Stomach (tissue), 9 donors: ENCODE data around the gene SYCN. TPM values are rescaled to one million over a fixed set of nuclear protein-coding genes. Genes with fewer than 3 reads are reported as not detected.
A peak's percentile ranks its signal among the peaks of the same experiment; 100 is the strongest.

Experiments used
- DNase-seq, 2 donors: peaks; one replicate each; pipeline versions ENCODE4 v3.0.0 to v3.0.0-alpha.2; 2013 to 2019
- H3K27ac ChIP-seq, 5 donors: fragments of 200-600 bp in 4 of 5; sonication (generic) in 4 of 5; one replicate each; pipeline ENCODE4 v1.5.1; 2013 to 2019; ENCODE audit warnings: mild to moderate bottlenecking in 1 of 5, moderate library complexity in 1 of 5
- H3K27me3 ChIP-seq, 3 donors: fragments of 200-600 bp; sonication (generic); one replicate each; pipeline ENCODE4 v1.5.1; 2017 to 2019; ENCODE audit warnings: mixed run types in 1 of 3
- H3K36me3 ChIP-seq, 4 donors: fragments of 200-600 bp; sonication (generic); 1 replicate in 3 of 4; 2 replicates in 1 of 4; pipeline ENCODE4 v1.5.1; 2016 to 2019
- H3K4me1 ChIP-seq, 4 donors: fragments of 200-600 bp; sonication (generic); one replicate each; pipeline ENCODE4 v1.5.1; 2016 to 2019
- H3K4me3 ChIP-seq, 4 donors: fragments of 200-600 bp; sonication (generic) in 3 of 4; one replicate each; pipeline ENCODE4 v1.5.1; 2016 to 2019; ENCODE audit warnings: mild to moderate bottlenecking in 1 of 4
- H3K9me3 ChIP-seq, 4 donors: fragments of 200-600 bp; sonication (generic); one replicate each; pipeline ENCODE4 v1.5.1; 2016 to 2019
- CTCF ChIP-seq, 7 experiments: fragments of 450-650 bp in 4 of 7; fragments of 200-600 bp in 3 of 7; sonication (generic) in 3 of 7; IDR thresholded peaks; one replicate each; pipeline ENCODE4 v1.5.1; 2016 to 2019; ENCODE audit warnings: antibody characterized with exemption in 7 of 7, control low read depth in 2 of 7, mild to moderate bottlenecking in 1 of 7
- EP300 ChIP-seq: sonication (generic); formaldehyde crosslinking; IDR thresholded peaks from one replicate; pipeline ENCODE4 v1.6.1; 2017; ENCODE audit warnings: antibody characterized with exemption
- POLR2A ChIP-seq, 4 donors: fragments of 450-650 bp; IDR thresholded peaks; one replicate each; pipeline ENCODE4 v1.6.1; 2016; ENCODE audit warnings: antibody characterized with exemption in 4 of 4, control low read depth in 2 of 4, mild to moderate bottlenecking in 1 of 4, moderate library complexity in 1 of 4
- POLR2AphosphoS5 ChIP-seq, 3 donors: sonication (generic); formaldehyde crosslinking; IDR thresholded peaks; one replicate each; pipeline ENCODE4 v1.6.1; 2016; ENCODE audit warnings: antibody characterized with exemption in 3 of 3
- WGBS, 5 donors: extraction: QIAGEN DNeasy Blood & Tissue Kit in 3 of 5; methylation state at CpG; one replicate each; pipeline versions ENCODE4 v1.1.5 to v1.1.7; 2013 to 2018; 5-methylcytosine and 5-hydroxymethylcytosine counted together
- intact Hi-C: fragments of 100-400 bp; cut with DNase I; formaldehyde crosslinking; loops from one replicate; pipeline ENCODE4 v1.15.1; 2023; ENCODE audit warnings: low total_unique reads
- polyA plus RNA-seq, 3 donors: library from polyadenylated mRNA; stranded (reverse); fragments of 200-250 nt; gene quantifications; one replicate each; pipeline ENCODE4 v1.2.3, GENCODE V29; 2013
- total RNA-seq, 5 donors: library from RNA; depleted of rRNA; stranded (reverse); fragments of >200 nt; gene quantifications; one replicate each; pipeline versions ENCODE4 v1.1.0 to v1.2.3, GENCODE V29; 2014 to 2016
- donor health status: healthy with polysubstance abuse.
- donor health status: Bipolar disorder and iron deficiency.
- donor health status: healthy.

SYCN gene
- total and polyA plus RNA-seq, 8 donors = 0.65 to 1.9 TPM; not detected in 6

DNA sequence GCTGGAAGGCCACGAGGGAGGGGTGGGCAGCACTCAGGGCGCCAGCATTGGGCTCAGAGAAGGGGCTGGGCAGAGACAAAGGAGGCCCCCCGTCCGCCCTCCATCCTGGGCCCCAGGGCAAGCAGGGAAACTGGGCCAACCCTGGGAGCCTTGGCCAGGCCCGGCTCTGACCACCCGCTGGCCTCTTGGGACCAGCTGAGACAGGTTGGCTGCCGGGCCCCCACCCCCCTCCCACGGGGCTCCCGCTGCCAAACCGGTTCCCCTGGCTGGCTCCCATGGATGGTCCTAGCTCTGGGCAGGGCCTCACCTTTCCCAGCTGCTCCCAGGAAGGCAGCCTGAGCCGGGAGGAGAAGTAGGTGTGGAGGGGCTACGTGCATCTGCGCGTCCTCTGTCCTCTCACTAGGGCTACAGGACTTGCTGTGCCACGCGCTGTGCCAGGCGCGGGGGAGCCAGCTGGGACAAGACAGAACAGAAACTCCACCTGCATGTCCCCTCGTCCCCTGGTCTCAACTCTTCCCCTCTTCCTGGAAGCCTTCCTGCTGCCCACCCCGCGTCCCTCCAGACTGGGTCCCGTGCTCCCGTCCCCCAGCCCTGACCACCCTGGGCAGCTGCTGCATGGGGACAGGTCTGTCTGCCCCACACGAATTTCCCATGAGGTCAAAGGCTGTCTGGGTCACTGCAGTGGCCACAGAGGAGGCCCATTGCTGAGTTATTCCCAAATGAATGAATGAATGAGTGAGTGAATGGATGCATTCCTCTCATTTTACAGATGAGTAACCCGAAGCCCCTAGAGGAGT is 36.4 kb downstream of the SYCN start:
- intact Hi-C loops = no loop called here
- H3K4me1 ChIP-seq = peaks cover 21 to 62% (median 45%) of the 10 kb centered on the region in 4 donors
- peaks cover 21 to 43% (median 36%) of the 10 kb centered on the region in 4 donors for H3K36me3 ChIP-seq
- TF ChIP-seq EP300 (no peak), POLR2A (IDR thresholded peaks at IDR 0.05) (no peak), CTCF (IDR thresholded peaks at IDR 0.05) (no peak), POLR2AphosphoS5 (IDR thresholded peaks at IDR 0.05) (no peak)
- 40 to 62% (median 52%) methylated on average over 18 to 25 of the region's 25 CpGs for WGBS, 5 donors
- H3K27ac ChIP-seq = peak overlapping the region; percentile 47 to 62 (median 59)
- H3K4me3 ChIP-seq = peak overlapping the region in 1 of 4 donors; percentile 26
- peak; percentile 87 to 93 for DNase-seq
- no peaks in the 10 kb centered on the region for H3K9me3 ChIP-seq
- no peaks in the 10 kb centered on the region for H3K27me3 ChIP-seq

DNA sequence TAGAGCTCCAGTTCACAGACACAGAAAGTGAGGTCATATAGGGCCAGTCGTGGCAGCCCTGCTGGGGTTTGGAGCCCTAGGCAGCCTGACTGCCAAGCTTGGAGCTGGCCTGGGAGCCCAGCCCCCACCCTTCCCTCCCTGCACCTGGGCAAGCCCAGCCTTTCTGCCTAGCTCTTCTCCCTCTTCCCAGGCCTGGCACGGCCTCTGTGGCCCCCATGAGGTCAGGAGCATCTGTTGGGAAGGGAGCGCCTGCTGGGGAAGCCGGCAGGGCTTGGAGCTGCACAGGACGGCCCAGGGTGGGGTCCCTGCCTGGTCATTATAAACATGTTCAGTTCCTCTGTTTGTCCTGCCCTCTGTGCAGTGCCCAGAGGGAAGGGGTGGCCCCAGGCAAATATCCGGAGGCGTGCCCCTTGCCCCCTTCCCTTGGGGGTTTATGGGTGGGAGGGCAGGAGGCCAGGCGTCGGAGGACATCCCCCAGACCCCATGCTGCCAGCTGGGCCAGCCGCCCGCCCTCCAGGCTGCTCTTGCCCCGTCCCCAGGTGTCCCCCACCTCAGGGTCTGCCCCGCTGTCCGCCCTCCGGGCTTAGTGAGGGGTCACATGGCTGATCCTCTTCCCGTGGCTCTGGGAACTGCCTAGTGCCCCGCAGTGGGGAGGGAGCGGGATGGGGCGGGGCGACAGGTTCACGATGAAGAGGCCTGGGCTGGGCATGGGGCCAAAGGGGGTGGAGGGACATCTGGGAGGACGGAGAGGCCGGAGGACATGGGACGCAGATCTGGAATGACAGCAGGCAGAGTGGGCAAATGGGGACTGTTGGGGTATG is 37.3 kb downstream of the SYCN start:
- 21 to 48% (median 34%) methylated on average over 15 to 24 of the region's 24 CpGs for WGBS, 5 donors
- H3K4me1 ChIP-seq = peaks cover 21 to 68% (median 52%) of the 10 kb centered on the region in 4 donors
- H3K4me3 ChIP-seq = peak overlapping the region in 1 of 4 donors; percentile 26
- intact Hi-C loops = no loop called here
- peak; percentile 87 to 92 for DNase-seq
- TF ChIP-seq EP300 = no peak
- TF ChIP-seq CTCF (IDR thresholded peaks at IDR 0.05) = no peak
- no peak for TF ChIP-seq POLR2A (IDR thresholded peaks at IDR 0.05)
- TF ChIP-seq POLR2AphosphoS5 (IDR thresholded peaks at IDR 0.05) = no peak
- no peaks in the 10 kb centered on the region for H3K9me3 ChIP-seq
- H3K36me3 ChIP-seq = peaks cover 17 to 35% (median 27%) of the 10 kb centered on the region in 4 donors
- H3K27me3 ChIP-seq = no peaks in the 10 kb centered on the region
- H3K27ac ChIP-seq = peak overlapping the region; percentile 47 to 62 (median 59)

DNA sequence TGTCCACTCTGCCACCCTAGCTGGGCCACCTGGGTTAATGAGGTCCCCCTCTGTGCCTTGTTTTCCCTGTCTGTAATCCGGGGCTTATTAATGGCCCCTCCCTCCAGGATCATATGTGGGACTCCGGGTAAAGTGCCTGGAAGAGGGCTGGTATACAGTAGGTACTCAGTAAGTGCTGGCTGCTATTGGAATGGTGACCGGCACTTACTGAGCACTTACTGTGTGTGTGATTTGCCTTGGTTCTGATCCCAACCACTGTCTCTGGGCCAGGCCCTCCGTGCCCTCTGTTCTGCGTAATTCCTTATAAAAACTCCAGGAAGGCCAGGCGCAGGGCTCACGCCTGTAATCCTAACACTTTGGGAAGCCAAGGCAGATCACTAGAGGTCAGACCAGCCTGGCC is 38.2 kb downstream of the SYCN start:
- Histone ChIP-seq H3K27ac (peak overlapping the region in 1 of 5 donors; percentile 61), H3K27me3 (no peaks in the 10 kb centered on the region), H3K4me3 (no peak overlapping the region), H3K36me3 (peaks cover 11 to 25% (median 18%) of the 10 kb centered on the region in 4 donors), H3K4me1 (peaks cover 27 to 72% (median 60%) of the 10 kb centered on the region in 4 donors), H3K9me3 (no peaks in the 10 kb centered on the region)
- no peak for DNase-seq
- no peak for TF ChIP-seq POLR2A (IDR thresholded peaks at IDR 0.05)
- TF ChIP-seq POLR2AphosphoS5 (IDR thresholded peaks at IDR 0.05) = no peak
- TF ChIP-seq EP300 = no peak
- TF ChIP-seq CTCF (IDR thresholded peaks at IDR 0.05) = no peak
- WGBS, 5 donors = 90 to 95% (median 95%) methylated on average over 7 of the region's 7 CpGs
- intact Hi-C loops = no loop called here

GRCh38 chr19:39164289-39164688 is 39.8 kb downstream of the SYCN start:
- WGBS, 5 donors = 90 to 96% (median 92%) methylated on average over 6 of the region's 6 CpGs
- H3K9me3 ChIP-seq = no peaks in the 10 kb centered on the region
- intact Hi-C loops = no loop called here
- H3K4me3 ChIP-seq = no peak overlapping the region
- TF ChIP-seq EP300 (no peak), POLR2A (IDR thresholded peaks at IDR 0.05) (no peak), POLR2AphosphoS5 (IDR thresholded peaks at IDR 0.05) (no peak), CTCF (IDR thresholded peaks at IDR 0.05) (no peak)
- DNase-seq = no peak
- no peak overlapping the region for H3K27ac ChIP-seq
- no peaks in the 10 kb centered on the region for H3K27me3 ChIP-seq
- peaks cover 42 to 77% (median 64%) of the 10 kb centered on the region in 4 donors for H3K4me1 ChIP-seq
- H3K36me3 ChIP-seq = peaks cover under 1 to 10% (median 2%) of the 10 kb centered on the region in 4 donors
